Ishikawa (cell line): ENCODE data around the gene PPP2R5E.

Source experiments
- CEBPB ChIP-seq: IDR thresholded peaks from 2 replicates; pipeline ENCODE4 v1.6.1; 2012
- EGR1 ChIP-seq: IDR thresholded peaks from 2 replicates; pipeline ENCODE4 v1.6.1; 2012
- EP300 ChIP-seq: IDR thresholded peaks from 2 replicates; pipeline ENCODE4 v1.6.1; 2012; ENCODE audit warnings: borderline replicate concordance
- FOXM1 ChIP-seq: IDR thresholded peaks from 2 replicates; pipeline ENCODE4 v1.6.1; 2012; ENCODE audit warnings: low read depth, borderline replicate concordance
- MAX ChIP-seq: IDR thresholded peaks from 2 replicates; pipeline ENCODE4 v1.6.1; 2012
- NFIC ChIP-seq: IDR thresholded peaks from 2 replicates; pipeline ENCODE4 v1.6.1; 2012
- RAD21 ChIP-seq: IDR thresholded peaks from 2 replicates; pipeline ENCODE4 v1.6.1; 2012; ENCODE audit warnings: low read depth
- REST ChIP-seq: IDR thresholded peaks from 2 replicates; pipeline ENCODE4 v1.6.1; 2012; ENCODE audit warnings: low read depth, mild to moderate bottlenecking
- TAF1 ChIP-seq: IDR thresholded peaks from 2 replicates; pipeline ENCODE4 v1.6.1; 2012; ENCODE audit warnings: low read depth, mild to moderate bottlenecking
- TCF12 ChIP-seq: IDR thresholded peaks from 2 replicates; pipeline ENCODE4 v1.6.1; 2012; ENCODE audit warnings: low read depth
- TEAD4 ChIP-seq: IDR thresholded peaks from 2 replicates; pipeline ENCODE4 v1.6.1; 2012
- USF1 ChIP-seq: IDR thresholded peaks from 2 replicates; pipeline ENCODE4 v1.6.1; 2012
- ZBTB7A ChIP-seq: IDR thresholded peaks from 2 replicates; pipeline ENCODE4 v1.6.1; 2012; ENCODE audit warnings: low read depth

The PPP2R5E gene

GRCh38 chr14:63474111-63474510 is 69.1 kb downstream of the PPP2R5E start:
- TF ChIP-seq TAF1 (no peak), RAD21 (no peak), MAX (no peak), EGR1 (no peak)

- TF ChIP-seq TCF12 = no peak
- TF ChIP-seq NFIC = no peak
- TF ChIP-seq RAD21 = no peak
- no peak for TF ChIP-seq REST
- TF ChIP-seq ZBTB7A = no peak
- no peak for TF ChIP-seq MAX
- no peak for TF ChIP-seq FOXM1
- TF ChIP-seq EGR1 = no peak
- no peak for TF ChIP-seq EP300
- no peak for TF ChIP-seq USF1
Measured at GRCh38 chr14:63472986-63473788, 70.0 kb downstream of the PPP2R5E start.

- TF ChIP-seq ZBTB7A = no peak
- TF ChIP-seq USF1 = no peak
- no peak for TF ChIP-seq REST
Measured at GRCh38 chr14:63470962-63471793, 72.0 kb downstream of the PPP2R5E start.

GRCh38 chr14:63468294-63468693 is 74.9 kb downstream of the PPP2R5E start:
- TF ChIP-seq USF1 (no peak), TEAD4 (no peak), EGR1 (no peak), FOXM1 (no peak), TAF1 (no peak), ZBTB7A (no peak), EP300 (no peak), CEBPB (no peak), NFIC (no peak), MAX (no peak), REST (no peak), RAD21 (no peak)
